ENCODE measurements around the gene RIPOR3. TPM values are rescaled to one million over a fixed set of nuclear protein-coding genes. Genes with fewer than 3 reads are reported as not detected.

The RIPOR3 gene
- total RNA-seq, 1 donor from 2014 or later = 0.31 TPM

DNA sequence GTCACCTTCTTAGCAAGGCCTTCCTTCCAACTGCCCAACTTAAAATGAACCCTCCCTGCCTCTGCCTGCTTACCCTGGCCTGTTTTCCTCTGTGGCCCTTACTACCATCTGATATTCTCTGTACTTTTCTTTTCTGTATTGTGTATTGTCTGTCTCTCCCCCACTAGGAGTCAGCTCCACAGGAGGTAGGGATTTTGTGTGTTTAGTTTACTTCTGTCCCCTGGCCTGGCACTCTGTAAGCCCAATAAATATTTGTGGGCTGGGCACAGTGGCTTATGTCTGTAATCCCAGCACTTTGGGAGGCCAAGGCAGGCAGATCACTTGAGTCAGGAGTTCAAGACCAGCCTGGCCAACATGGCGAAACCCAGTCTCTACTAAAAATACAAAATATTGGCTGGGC, 72.8 kb downstream of the RIPOR3 start:
- Mint-ChIP-seq H3K4me3 (ENCODE audit: low read depth) (no peak overlapping the region), H3K4me1 (ENCODE audit: low read depth) (no peaks in the 10 kb centered on the region), H3K36me3 (ENCODE audit: insufficient read depth) (no peaks in the 10 kb centered on the region), H3K27me3 (no peaks in the 10 kb centered on the region), H3K9me3 (ENCODE audit: low read depth) (no peaks in the 10 kb centered on the region), H3K27ac (no peak overlapping the region)
- DNase-seq (ENCODE audit: low spot score, unreplicated experiment) = no peak
- TF ChIP-seq, protein P1, sequence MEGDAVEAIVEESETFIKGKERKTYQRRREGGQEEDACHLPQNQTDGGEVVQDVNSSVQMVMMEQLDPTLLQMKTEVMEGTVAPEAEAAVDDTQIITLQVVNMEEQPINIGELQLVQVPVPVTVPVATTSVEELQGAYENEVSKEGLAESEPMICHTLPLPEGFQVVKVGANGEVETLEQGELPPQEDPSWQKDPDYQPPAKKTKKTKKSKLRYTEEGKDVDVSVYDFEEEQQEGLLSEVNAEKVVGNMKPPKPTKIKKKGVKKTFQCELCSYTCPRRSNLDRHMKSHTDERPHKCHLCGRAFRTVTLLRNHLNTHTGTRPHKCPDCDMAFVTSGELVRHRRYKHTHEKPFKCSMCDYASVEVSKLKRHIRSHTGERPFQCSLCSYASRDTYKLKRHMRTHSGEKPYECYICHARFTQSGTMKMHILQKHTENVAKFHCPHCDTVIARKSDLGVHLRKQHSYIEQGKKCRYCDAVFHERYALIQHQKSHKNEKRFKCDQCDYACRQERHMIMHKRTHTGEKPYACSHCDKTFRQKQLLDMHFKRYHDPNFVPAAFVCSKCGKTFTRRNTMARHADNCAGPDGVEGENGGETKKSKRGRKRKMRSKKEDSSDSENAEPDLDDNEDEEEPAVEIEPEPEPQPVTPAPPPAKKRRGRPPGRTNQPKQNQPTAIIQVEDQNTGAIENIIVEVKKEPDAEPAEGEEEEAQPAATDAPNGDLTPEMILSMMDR (IDR thresholded peaks at IDR 0.05; ENCODE audit: unreplicated experiment) = no peak

DNA sequence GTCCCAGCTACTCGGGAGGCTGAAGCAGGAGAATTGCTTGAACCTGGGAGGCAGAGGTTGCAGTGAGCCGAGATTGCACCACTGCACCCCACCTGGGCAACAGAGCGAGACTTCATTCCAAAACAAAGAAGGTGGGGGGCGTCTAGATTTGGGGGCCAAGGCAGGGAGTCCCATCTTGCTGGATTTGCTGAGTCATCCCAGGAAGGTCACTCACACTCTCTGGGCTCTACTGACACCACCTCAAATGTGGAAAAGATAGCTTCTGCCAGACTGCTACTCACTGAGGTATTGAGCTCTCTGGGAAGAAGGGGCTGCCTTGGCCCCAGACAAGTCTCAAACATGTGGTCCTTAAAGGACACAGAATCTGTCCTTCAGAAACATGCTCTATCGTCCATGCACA, 74.3 kb downstream of the RIPOR3 start:
- no peak overlapping the region for H3K27ac Mint-ChIP-seq
- no peaks in the 10 kb centered on the region for H3K9me3 Mint-ChIP-seq (ENCODE audit: low read depth)
- no peaks in the 10 kb centered on the region for H3K27me3 Mint-ChIP-seq
- no peaks in the 10 kb centered on the region for H3K36me3 Mint-ChIP-seq (ENCODE audit: insufficient read depth)
- TF ChIP-seq, protein P1 (IDR thresholded peaks at IDR 0.05; ENCODE audit: unreplicated experiment) = no peak
- H3K4me3 Mint-ChIP-seq (ENCODE audit: low read depth) = no peak overlapping the region
- no peaks in the 10 kb centered on the region for H3K4me1 Mint-ChIP-seq (ENCODE audit: low read depth)
- no peak for DNase-seq (ENCODE audit: low spot score, unreplicated experiment)

DNA sequence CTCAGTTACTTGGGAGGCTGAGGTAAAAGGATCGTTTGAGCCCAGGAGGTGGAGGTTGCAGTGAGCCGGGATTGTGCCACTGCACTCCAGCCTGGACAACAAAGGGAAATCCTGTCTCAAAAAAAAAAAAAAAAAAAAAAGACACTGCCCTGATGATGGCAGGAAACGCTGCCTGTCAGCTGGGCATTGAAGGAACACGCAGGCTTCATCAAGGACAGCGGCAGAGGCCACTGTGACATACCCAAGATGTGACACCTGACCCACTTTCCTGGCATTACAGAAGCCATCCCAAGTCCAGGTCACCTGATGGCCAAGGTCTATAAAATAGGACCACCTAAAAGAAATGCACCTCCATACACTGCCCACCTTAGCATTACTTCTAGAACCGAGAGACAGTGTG, 75.9 kb downstream of the RIPOR3 start:
- no peaks in the 10 kb centered on the region for H3K27me3 Mint-ChIP-seq
- TF ChIP-seq, protein P1 (IDR thresholded peaks at IDR 0.05; ENCODE audit: unreplicated experiment) = no peak
- H3K9me3 Mint-ChIP-seq (ENCODE audit: low read depth) = no peaks in the 10 kb centered on the region
- no peak overlapping the region for H3K4me3 Mint-ChIP-seq (ENCODE audit: low read depth)
- H3K36me3 Mint-ChIP-seq (ENCODE audit: insufficient read depth) = no peaks in the 10 kb centered on the region
- no peak overlapping the region for H3K27ac Mint-ChIP-seq
- DNase-seq (ENCODE audit: low spot score, unreplicated experiment) = no peak
- H3K4me1 Mint-ChIP-seq (ENCODE audit: low read depth) = no peaks in the 10 kb centered on the region

DNA sequence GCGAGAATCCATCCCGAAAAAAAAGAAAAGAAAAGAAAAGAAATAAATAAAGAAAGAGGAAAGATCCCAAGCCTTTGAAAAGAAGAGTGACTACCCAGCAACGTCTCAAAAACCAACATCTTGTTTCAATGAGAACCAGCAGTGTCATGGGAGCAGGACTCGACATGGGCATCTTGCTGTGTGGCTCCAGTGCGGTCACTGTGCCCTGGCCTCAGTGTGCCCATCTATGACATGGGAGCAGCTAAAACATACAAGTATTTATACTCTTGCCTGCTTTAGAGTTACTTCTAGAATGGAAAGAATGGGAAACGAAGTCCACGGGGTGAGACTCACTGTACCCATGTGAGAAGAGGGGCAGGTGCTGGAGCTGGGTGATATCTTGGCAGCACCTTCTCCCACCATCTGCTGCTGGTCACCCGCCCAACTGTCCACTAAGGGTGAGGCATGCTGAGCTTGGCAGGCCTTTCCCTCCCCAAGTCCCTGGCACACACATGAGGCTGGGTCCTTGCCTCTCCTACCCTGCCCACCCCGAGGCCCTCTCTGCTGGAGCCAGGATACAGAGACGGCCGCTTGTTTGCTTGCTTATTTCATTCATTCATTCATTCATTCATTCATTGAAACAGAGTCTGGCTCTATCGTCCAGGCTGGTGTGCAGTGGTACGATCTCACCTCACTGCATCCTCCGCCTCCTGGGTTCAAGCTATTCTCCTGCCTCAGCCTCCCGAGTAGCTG, 77.7 kb downstream of the RIPOR3 start:
- Mint-ChIP-seq H3K4me1 (ENCODE audit: low read depth) (no peaks in the 10 kb centered on the region), H3K27me3 (no peaks in the 10 kb centered on the region), H3K9me3 (ENCODE audit: low read depth) (no peaks in the 10 kb centered on the region), H3K36me3 (ENCODE audit: insufficient read depth) (no peaks in the 10 kb centered on the region), H3K4me3 (ENCODE audit: low read depth) (no peak overlapping the region), H3K27ac (no peak overlapping the region)
- no peak for DNase-seq (ENCODE audit: low spot score, unreplicated experiment)
- TF ChIP-seq, protein P1 (IDR thresholded peaks at IDR 0.05; ENCODE audit: unreplicated experiment) = no peak

DNA sequence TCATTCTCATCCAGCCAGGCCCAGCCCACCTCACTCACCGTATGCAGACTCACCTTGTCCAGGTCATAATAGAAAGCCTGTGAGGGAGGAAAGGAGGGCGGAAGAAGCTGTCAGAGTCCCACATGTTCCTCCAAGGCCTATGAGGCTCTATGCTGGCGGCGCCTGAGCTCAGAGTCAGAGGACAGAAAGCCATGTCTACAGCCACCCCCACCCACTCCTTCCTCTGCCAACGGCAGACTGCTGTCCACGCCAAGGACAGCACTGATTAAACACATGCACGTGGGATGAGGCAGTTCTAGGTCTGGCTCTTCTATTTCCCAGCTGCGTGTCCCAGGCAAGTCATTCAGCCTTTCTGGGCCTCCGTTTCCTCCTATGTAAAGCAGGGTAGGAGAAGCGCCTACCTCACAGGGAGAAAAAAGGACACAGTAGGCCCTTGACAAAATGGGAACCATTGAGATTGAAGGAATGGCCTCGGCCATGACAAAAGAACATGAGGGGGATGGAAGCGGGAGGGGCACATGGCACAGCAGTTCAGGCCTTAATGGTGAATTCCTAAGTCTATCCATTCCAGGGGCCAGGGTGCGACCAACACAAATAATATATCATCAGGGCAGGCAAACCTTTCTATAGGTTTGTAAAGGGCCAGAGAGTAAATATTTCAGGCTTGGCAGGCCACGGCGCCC, 80.1 kb downstream of the RIPOR3 start:
- no peak for DNase-seq (ENCODE audit: low spot score, unreplicated experiment)
- H3K36me3 Mint-ChIP-seq (ENCODE audit: insufficient read depth) = no peaks in the 10 kb centered on the region
- no peaks in the 10 kb centered on the region for H3K4me1 Mint-ChIP-seq (ENCODE audit: low read depth)
- H3K9me3 Mint-ChIP-seq (ENCODE audit: low read depth) = no peaks in the 10 kb centered on the region
- H3K4me3 Mint-ChIP-seq (ENCODE audit: low read depth) = no peak overlapping the region
- no peaks in the 10 kb centered on the region for H3K27me3 Mint-ChIP-seq
- no peak overlapping the region for H3K27ac Mint-ChIP-seq
- TF ChIP-seq, protein P1 (IDR thresholded peaks at IDR 0.05; ENCODE audit: unreplicated experiment) = no peak

Measured in progenitor cell of endocrine pancreas (in vitro differentiated cells).